Right cardiac atrium (tissue), 5 donors: ENCODE data around the gene TSGA10IP. TPM values are rescaled to one million over a fixed set of nuclear protein-coding genes. Genes with fewer than 3 reads are reported as not detected.

Experiments
- ATAC-seq, 2 donors: fragments of 200-7000 bp; cut with Tn5 transposase; one replicate each; pipeline versions ENCODE4 v1.8.0 to v1.9.1; 2020; ENCODE audit warnings: moderate library complexity in 2 of 2, mild to moderate bottlenecking in 1 of 2
- DNase-seq, 3 donors: peaks; one replicate each; pipeline ENCODE4 v3.0.0-alpha.2; 2020
- H3K27ac ChIP-seq: one replicate; pipeline ENCODE4 v1.5.1; 2013; ENCODE audit warnings: mild to moderate bottlenecking, low read length, control low read depth, moderate library complexity
- H3K27me3 ChIP-seq: one replicate; pipeline ENCODE4 v1.6.1; 2013; ENCODE audit not compliant: control insufficient read depth, insufficient read depth
- H3K4me1 ChIP-seq: one replicate; pipeline ENCODE4 v1.6.1; 2013; ENCODE audit warnings: low read length; ENCODE audit not compliant: control insufficient read depth, insufficient read depth
- H3K4me3 ChIP-seq: one replicate; pipeline ENCODE4 v1.5.1; 2013; ENCODE audit warnings: low read length, control low read depth
- H3K9me3 ChIP-seq: one replicate; pipeline ENCODE4 v1.6.1; 2013; ENCODE audit warnings: low read length; ENCODE audit not compliant: control insufficient read depth
- WGBS: extraction: QIAGEN DNeasy Blood & Tissue Kit; methylation state at CpG from one replicate; pipeline ENCODE4 v1.1.7; 2013; 5-methylcytosine and 5-hydroxymethylcytosine counted together
- intact Hi-C, 4 donors: fragments of 100-400 bp; cut with DNase I; formaldehyde crosslinking; loops; one replicate each; pipeline versions ENCODE4 v1.11.0 to v1.14.0; 2022 to 2023
- polyA plus RNA-seq: library from polyadenylated mRNA; stranded (reverse); fragments of 200-250 nt; gene quantifications from one replicate; pipeline ENCODE4 v1.2.3, GENCODE V29; 2013
- total RNA-seq, 4 donors: library from RNA; stranded (reverse); fragmentation: NEBNext Ultra II Directional; extraction: Animal tissue kit (Norgen Biotek cat#: 25700); gene quantifications; one replicate each; pipeline ENCODE4 v1.2.1, GENCODE V29; 2021
- donor health status: healthy with polysubstance abuse.
- donor health status: DM: no; HTN: yes; CAD: no.
- donor health status: DM: no; HTN: no; CAD: no.
- donor health status: DM: no; HTN: yes; CAD: no; lungs with severe emphysema.
- donor health status: DM: yes; HTN: yes; CAD: no.

TSGA10IP gene
- total and polyA plus RNA-seq, 5 donors: not detected

DNA sequence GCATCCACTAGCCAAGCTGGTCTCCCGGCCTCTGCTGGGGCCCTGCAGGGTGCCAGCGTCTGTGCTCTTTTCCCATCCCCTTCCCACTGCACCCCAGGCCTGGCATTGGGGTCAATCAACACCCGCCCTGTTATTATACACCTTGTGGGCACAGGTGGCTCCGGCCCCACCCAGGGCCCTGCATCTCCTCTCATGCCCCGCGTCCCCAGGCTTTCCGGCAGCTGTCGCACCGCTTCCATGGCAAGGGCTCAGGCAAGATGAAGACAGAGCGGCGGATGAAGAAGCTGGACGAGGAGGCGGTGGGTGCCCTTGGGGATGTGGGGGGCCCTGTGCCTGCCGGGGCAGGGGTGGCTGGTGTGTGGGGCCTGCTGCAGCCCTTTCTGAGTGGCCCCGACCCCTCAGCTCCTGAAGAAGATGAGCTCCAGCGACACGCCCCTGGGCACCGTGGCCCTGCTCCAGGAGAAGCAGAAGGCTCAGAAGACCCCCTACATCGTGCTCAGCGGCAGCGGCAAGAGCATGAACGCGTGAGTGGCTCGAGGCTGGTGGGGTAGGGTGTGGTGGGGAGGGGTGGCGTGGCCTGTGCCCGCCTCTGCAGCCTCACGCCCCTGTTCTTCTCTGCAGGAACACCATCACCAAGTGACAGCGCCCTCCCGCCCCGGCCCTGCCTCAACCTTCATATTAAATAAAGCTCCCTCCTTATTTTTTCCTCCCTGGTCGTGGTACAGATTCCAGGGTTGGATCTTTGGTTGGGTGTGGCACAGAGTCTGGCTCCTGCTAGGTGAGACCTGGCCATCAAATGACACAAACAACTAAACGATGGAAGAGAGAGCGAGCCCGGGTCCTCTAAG, 33.3 kb downstream of the TSGA10IP start:
- H3K4me3 ChIP-seq: no peak overlapping the region
- no peak overlapping the region for H3K27ac ChIP-seq
- no peaks in the 10 kb centered on the region for H3K9me3 ChIP-seq
- H3K4me1 ChIP-seq: no peaks in the 10 kb centered on the region
- DNase-seq (no peak), ATAC-seq (no peak)
- no peaks in the 10 kb centered on the region for H3K27me3 ChIP-seq
- intact Hi-C loops: no loop called here
- WGBS: 92% methylated on average over 34 of the region's 34 CpGs

DNA sequence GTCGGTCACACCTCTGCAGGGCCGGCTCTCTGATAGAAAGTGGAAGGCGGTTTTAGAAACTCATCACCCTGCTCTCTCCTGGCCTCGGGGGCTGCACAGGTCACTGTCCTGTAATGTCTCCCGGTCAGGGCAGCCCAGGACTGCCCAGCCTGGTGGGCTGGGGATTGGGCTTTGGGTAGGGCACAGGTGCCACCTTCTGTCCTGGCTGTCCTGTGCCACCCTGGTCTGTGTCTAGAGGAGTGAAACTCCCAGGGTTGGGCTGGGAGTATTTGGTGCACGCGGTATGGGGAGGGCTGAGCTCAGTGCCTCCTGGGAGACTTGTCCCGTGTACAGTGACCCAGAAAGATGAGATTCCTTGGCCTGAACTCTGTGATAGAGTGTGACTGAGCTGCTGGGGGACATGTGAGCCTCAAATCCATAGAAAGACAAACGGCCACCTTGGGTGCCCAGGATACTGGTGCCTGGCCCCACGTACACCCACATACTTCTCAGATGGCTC, 34.0 kb downstream of the TSGA10IP start:
- 82% methylated on average over 10 of the region's 10 CpGs for WGBS
- ATAC-seq (no peak), DNase-seq (peak in 1 of 3 donors; percentile 15)
- H3K27me3 ChIP-seq: no peaks in the 10 kb centered on the region
- intact Hi-C loops: no loop called here
- H3K27ac ChIP-seq: no peak overlapping the region
- H3K4me3 ChIP-seq: no peak overlapping the region
- no peaks in the 10 kb centered on the region for H3K9me3 ChIP-seq
- no peaks in the 10 kb centered on the region for H3K4me1 ChIP-seq

DNA sequence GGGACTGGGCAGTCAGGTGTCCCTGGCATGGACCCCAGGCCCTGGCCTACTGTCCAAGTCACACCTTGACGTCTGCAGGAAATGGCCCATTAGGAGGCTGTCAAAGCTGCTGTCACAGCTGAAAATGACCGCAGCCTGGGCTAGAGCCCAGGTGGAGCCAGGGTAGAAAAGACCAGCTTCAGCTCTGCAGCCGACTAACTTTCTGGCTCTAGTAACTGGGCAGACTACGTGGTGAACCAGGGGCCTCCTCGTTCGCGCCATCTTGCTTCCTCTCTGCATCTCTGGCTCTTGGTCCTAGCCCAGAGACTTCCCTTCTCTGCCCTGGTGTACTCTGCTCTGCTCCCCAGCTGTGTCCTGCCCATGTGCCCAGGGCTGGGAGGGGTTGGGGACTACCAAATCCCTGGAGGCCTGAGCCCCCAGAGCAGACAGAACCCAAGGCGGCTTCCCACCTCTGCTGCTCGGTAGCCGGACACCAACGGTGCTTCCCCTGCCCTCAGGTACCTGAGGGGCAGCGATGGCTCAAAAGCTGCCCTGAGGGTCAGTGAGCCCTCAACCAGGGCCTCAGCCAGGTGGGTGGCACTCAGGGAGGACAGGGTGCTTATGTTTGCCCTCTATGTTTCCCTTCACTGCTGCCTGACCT, 35.9 kb downstream of the TSGA10IP start:
- Histone ChIP-seq H3K9me3 (no peaks in the 10 kb centered on the region), H3K4me3 (no peak overlapping the region), H3K27ac (no peak overlapping the region), H3K27me3 (no peaks in the 10 kb centered on the region), H3K4me1 (no peaks in the 10 kb centered on the region)
- DNase-seq: no peak
- intact Hi-C loops: loop anchor here in 2 of 4 donors (10.0 kb wide), 2 partner anchors 266 to 276 kb away; partner anchors contain the start of gene KAT5 (in 1 of the 2)
- WGBS: 76% methylated on average over 12 of the region's 12 CpGs
- peak in 1 of 2 donors; percentile 8 for ATAC-seq

DNA sequence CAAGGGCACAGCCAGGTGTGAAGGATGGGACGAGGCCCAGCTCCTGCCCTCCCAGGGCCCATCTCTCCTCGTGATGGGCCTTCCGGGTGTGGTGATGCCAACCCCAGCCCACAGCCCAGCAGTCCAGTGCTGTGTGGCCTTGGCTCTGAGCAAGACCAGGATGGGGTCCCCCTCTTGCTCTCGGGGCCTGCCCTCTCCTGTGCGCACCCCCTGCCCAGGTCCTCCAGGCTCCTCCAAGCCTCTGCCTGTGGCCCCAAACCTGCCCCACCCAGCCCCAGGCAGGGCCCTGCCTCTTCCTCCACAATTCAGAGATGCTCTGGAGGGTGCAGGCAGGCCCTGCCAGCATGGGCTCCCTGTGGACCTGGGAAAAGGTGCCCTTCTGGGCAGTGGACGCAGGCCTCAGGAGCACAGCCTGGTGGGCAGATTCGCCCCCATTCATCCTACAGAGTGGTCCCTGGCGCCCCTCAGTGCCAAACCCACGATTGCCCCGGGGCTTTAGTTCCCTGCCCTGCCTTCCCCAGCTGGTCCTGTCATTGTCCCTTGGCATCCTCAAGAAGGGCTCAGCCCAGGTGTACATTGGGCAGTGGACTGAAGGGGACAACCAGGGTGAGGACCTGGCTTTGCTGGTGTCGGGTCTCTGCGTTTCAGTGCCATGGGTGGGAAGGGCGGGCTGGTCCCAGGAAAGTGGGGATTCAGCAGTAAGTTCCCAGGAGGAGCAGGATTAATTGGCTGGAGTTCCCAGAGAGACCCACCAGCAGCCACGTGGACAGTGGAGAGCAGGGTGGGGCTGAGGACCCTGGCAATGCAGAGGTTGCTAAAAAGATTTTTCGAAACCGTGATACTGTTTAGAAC, 36.9 kb downstream of the TSGA10IP start:
- intact Hi-C loops: loop anchor here in 2 of 4 donors (10.0 kb wide), 2 partner anchors 267 to 277 kb away; partner anchors contain the start of gene KAT5 (in 1 of the 2)
- no peak for ATAC-seq
- 77% methylated on average over 16 of the region's 16 CpGs for WGBS

DNA sequence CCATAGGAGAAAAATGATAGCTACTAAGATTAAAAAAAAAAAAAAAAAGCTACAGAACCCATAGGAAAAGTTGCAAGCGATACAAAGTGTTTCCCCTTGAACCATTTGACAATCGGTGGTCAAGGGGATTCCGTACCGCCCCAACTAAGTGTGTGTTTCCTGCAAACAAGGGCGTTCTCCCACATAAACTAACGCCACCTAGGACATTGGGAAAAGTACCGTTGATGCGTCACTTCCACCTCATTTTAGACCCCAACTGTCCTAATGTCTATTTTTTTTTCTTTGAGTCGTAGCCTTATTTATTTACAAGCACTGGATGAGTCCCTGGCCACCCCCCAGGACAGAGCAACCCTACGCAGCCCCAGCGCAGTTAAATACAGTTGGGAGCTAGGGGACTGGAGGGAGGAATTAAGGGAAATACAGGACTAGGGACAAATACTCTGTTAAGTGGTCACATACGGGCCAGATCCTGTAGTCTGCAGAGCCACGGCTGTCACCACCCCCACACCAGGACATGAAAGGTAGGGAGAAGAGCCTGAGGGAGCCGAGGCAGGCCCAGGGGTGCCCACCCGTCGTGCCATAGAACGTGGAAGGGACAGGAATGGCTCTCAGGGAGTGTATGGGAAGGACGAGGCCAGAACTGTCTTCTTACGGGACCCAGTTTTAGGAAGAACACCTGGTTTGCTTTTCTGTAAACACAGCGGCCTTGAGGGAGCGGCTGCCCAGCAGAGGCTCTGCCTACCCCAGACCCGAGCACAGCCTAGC, 37.7 kb downstream of the TSGA10IP start:
- H3K27ac ChIP-seq: no peak overlapping the region
- H3K27me3 ChIP-seq: no peaks in the 10 kb centered on the region
- intact Hi-C loops: loop anchor here in 2 of 4 donors (10.0 kb wide), 2 partner anchors 268 to 278 kb away; partner anchors contain the start of gene KAT5 (in 1 of the 2)
- no peaks in the 10 kb centered on the region for H3K9me3 ChIP-seq
- DNase-seq (no peak), ATAC-seq (no peak)
- 74% methylated on average over 22 of the region's 22 CpGs for WGBS
- H3K4me3 ChIP-seq: no peak overlapping the region
- H3K4me1 ChIP-seq: no peaks in the 10 kb centered on the region

More for the DNA sequence above, 36.9 kb downstream of the TSGA10IP start:
- Histone ChIP-seq H3K9me3 (no peaks in the 10 kb centered on the region), H3K27ac (no peak overlapping the region), H3K27me3 (no peaks in the 10 kb centered on the region), H3K4me1 (no peaks in the 10 kb centered on the region), H3K4me3 (no peak overlapping the region)
- DNase-seq: no peak

DNA sequence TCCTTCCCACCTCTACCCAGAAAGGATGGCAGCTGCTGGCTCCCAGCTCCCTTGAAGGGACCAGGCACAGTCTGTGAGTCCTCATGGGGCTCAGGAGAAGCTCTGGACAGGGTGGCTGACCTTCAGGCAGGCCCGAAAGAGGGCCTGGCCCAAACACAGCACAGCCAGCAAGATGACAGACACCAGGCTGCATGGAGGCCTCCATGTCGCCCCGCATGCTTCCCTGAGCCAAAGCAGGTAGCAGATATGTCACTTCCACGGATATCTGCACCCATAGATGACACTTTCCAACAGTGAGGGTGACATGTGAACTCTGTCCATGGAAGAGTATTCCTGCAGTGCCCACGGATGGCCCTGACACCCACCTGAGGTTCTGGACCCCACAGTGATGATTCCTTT, 38.3 kb downstream of the TSGA10IP start:
- Histone ChIP-seq H3K4me3 (no peak overlapping the region), H3K9me3 (no peaks in the 10 kb centered on the region), H3K27me3 (no peaks in the 10 kb centered on the region), H3K27ac (no peak overlapping the region), H3K4me1 (no peaks in the 10 kb centered on the region)
- ATAC-seq (no peak), DNase-seq (no peak)
- 79% methylated on average over 5 of the region's 5 CpGs for whole genome bisulfite sequencing
- intact Hi-C loops: loop anchor here in 2 of 4 donors (10.0 kb wide), 2 partner anchors 269 to 279 kb away; partner anchors contain the start of gene KAT5 (in 1 of the 2)

DNA sequence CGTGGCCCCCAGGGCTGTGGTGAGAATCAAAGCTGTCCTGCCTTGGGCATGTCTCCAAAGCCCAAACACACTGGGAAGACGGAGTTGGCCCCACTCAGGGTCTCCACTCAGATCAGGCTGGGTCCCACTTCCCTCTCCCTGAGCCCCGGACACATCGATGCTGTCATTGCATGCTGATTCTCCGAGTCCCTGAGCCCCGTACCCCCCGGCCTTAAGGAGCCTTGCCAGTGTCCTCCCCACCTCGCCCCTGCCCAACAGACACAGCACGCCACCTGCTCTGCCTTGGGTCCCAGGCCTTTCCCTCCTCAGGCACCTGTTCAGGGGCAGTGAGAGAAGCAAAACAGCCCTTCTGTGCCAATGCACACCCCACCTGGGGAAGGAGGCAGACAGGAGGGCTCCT, 42.1 kb downstream of the TSGA10IP start:
- Histone ChIP-seq H3K27me3 (no peaks in the 10 kb centered on the region), H3K9me3 (no peaks in the 10 kb centered on the region), H3K4me1 (no peaks in the 10 kb centered on the region), H3K27ac (no peak overlapping the region), H3K4me3 (no peak overlapping the region)
- no peak for DNase-seq
- intact Hi-C loops: loop anchor here (5.0 to 10.0 kb wide), 5 partner anchors 100 to 283 kb away; partner anchors contain the start of genes FIBP (in 1 of the 4) and KAT5 (in 1 of the 4)
- no peak for ATAC-seq
- WGBS: 85% methylated on average over 9 of the region's 9 CpGs

DNA sequence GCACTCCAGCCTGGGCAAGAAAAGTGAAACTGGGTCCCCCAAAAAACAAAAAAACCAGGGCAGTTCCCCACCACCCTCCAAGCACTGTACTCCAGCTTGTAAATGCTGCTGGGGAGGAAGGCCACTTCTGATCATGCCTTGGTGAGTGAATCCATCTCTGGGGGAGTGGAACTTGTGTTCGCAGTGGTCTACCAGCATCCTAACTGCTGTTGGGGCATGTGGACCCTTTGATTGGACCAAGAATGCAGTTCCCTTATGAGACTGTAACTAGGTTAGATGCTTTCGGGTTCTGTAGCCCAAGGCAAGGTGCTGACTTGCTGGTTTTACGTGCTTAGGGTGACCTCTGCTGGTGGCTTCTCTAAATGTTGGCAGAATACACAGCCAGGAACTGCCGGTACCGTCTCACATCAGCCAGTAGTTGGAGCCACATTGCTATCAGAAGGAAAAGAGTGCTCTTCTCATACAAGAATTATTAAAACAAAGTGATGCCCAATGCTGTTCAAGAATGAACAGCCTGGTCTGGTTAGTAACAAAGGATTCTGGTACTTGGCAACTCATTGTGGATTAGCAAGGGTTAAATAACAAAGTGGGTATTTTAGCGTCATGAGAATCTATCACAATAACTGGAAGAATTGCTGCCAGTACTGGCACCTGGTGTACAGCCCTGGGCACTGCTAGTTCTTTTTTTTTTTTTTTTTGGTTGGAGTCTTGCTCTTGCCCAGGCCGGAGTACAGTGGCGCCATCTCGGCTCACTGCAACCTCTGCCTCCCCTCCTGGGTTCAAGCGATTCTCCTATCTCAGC, 43.7 kb downstream of the TSGA10IP start:
- intact Hi-C loops: loop anchor here (2.0 to 10.0 kb wide), 6 partner anchors 102 to 284 kb away; partner anchors contain the start of genes FIBP (in 1 of the 4) and KAT5 (in 1 of the 4)
- Histone ChIP-seq H3K27ac (no peak overlapping the region), H3K9me3 (no peaks in the 10 kb centered on the region), H3K4me1 (no peaks in the 10 kb centered on the region), H3K27me3 (no peaks in the 10 kb centered on the region), H3K4me3 (no peak overlapping the region)
- 21% methylated on average over 10 of the region's 10 CpGs for WGBS
- DNase-seq (peak; percentile 82 to 92 (median 82)), ATAC-seq (peak; percentile 96)

DNA sequence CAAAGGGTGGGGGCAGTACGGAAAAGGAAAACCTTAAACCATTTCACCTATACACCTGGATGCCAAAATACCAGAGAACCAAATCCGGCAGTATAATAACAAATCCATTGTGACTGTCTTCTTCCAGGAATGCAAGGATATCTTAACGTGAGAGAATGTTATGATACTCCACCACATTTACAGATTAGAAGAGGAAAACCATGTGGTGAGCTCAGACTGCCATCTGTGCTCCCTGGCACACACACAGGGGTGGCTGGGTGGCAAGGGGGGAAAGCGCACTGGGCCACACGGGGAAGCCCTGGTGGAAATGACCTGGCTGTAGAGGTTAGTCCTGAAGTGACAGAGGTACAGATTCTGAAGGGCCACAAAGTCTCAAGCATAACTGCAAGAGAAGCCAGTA, 46.8 kb downstream of the TSGA10IP start:
- ATAC-seq: no peak
- 77% methylated on average over 5 of the region's 5 CpGs for WGBS
- H3K4me1 ChIP-seq: no peaks in the 10 kb centered on the region
- H3K9me3 ChIP-seq: no peaks in the 10 kb centered on the region
- no peak for DNase-seq
- H3K27me3 ChIP-seq: no peaks in the 10 kb centered on the region
- H3K4me3 ChIP-seq: no peak overlapping the region
- intact Hi-C loops: no loop called here
- no peak overlapping the region for H3K27ac ChIP-seq
